Karpas-422 (cell line): ENCODE data around the gene ERAS. TPM values are rescaled to one million over a fixed set of nuclear protein-coding genes. Genes with fewer than 3 reads are reported as not detected.

Experiments used
- DNase-seq: peaks from one replicate; pipeline ENCODE4 v3.0.0-alpha.2; 2015
- H2AFZ ChIP-seq: fragments of 200-600 bp; sonication (generic); 2 replicates; pipeline ENCODE4 v1.6.1; 2014; ENCODE audit warnings: antibody characterized with exemption, low read length, mixed read lengths
- H3K27ac ChIP-seq: fragments of 200-600 bp; sonication (generic); 2 replicates; pipeline ENCODE4 v1.5.1; 2014; ENCODE audit warnings: mild to moderate bottlenecking, low read length, moderate library complexity
- H3K27me3 ChIP-seq: fragments of 200-600 bp; sonication (generic); 2 replicates; pipeline ENCODE4 v1.6.1; 2014; ENCODE audit warnings: low read length, mixed read lengths
- H3K36me3 ChIP-seq: fragments of 200-600 bp; sonication (generic); 2 replicates; pipeline ENCODE4 v1.6.1; 2014; ENCODE audit warnings: low read length, mixed read lengths; ENCODE audit not compliant: insufficient read depth
- H3K4me1 ChIP-seq: fragments of 200-600 bp; sonication (generic); 2 replicates; pipeline ENCODE4 v1.6.1; 2014; ENCODE audit warnings: mild to moderate bottlenecking, low read length, mixed read lengths
- H3K4me2 ChIP-seq: fragments of 200-600 bp; sonication (generic); 2 replicates; pipeline ENCODE4 v1.6.1; 2014; ENCODE audit warnings: low read length, low read depth, mild to moderate bottlenecking; ENCODE audit not compliant: poor library complexity, severe bottlenecking
- H3K4me3 ChIP-seq: fragments of 200-600 bp; sonication (generic); 2 replicates; pipeline ENCODE4 v1.5.1; 2014; ENCODE audit warnings: mild to moderate bottlenecking, antibody characterized with exemption, low read length, mixed read lengths
- H3K79me2 ChIP-seq: fragments of 200-600 bp; sonication (generic); 2 replicates; pipeline ENCODE4 v1.6.1; 2014; ENCODE audit warnings: mild to moderate bottlenecking, low read length, mixed read lengths
- H3K9ac ChIP-seq: fragments of 200-600 bp; sonication (generic); 2 replicates; pipeline ENCODE4 v1.6.0; 2014; ENCODE audit warnings: low read length
- H3K9me2 ChIP-seq: fragments of 200-600 bp; sonication (generic), shearing (Covaris generic); replicated peaks from 2 replicates; pipeline ENCODE4 v1.6.0; 2014; ENCODE audit warnings: mild to moderate bottlenecking, low read length, moderate library complexity; ENCODE audit not compliant: insufficient read depth
- H3K9me3 ChIP-seq: fragments of 300-700, 200-600 bp; sonication (generic); 2 replicates; pipeline ENCODE4 v1.6.1; 2014; ENCODE audit warnings: low read length, mixed read lengths
- H4K20me1 ChIP-seq: fragments of 200-600 bp; sonication (generic); 2 replicates; pipeline ENCODE4 v1.6.1; 2014; ENCODE audit warnings: mild to moderate bottlenecking, antibody characterized with exemption, low read length, low read depth; ENCODE audit not compliant: insufficient read depth
- total RNA-seq: library from RNA; depleted of rRNA; stranded (reverse); fragments of >200 nt; shearing (Covaris generic); gene quantifications from 2 replicates; pipeline ENCODE4 v1.2.3, GENCODE V29; 2014; ENCODE audit warnings: low replicate concordance; rRNA removed

Gene ERAS
- not detected in 2 replicates for total RNA-seq

GRCh38 chrX:48826135-48826875, at the start of gene ERAS:
Gene ERAS, plus strand, starts transcription at chrX:48826513. Its CDS starts 2,611 bp downstream, at chrX:48829124.
- H3K9ac ChIP-seq, result no peak within 1 kb of the TSS
- no peaks in the 10 kb centered on the region for H3K4me1 ChIP-seq
- no peaks in the 10 kb centered on the region for H3K27me3 ChIP-seq
- no peaks in the 10 kb centered on the region for H3K36me3 ChIP-seq
- no peak within 1 kb of the TSS for H3K4me3 ChIP-seq
- no peak within 1 kb of the TSS for H2AFZ ChIP-seq
- no peak within 1 kb of the TSS for H3K4me2 ChIP-seq
- no peaks in the 10 kb centered on the region for H3K9me3 ChIP-seq
- H3K9me2 ChIP-seq, result no peaks in the 10 kb centered on the region
- DNase-seq, result no peak
- H4K20me1 ChIP-seq, result no peaks in the 10 kb centered on the region
- H3K79me2 ChIP-seq, result no peaks in the 10 kb centered on the region
- no peak within 1 kb of the TSS for H3K27ac ChIP-seq

- Histone ChIP-seq H3K9me2 (no peaks in the 10 kb centered on the region), H3K27me3 (no peaks in the 10 kb centered on the region), H3K36me3 (no peaks in the 10 kb centered on the region), H3K9me3 (no peaks in the 10 kb centered on the region), H3K4me2 (no peak overlapping the region), H3K4me1 (no peaks in the 10 kb centered on the region), H3K9ac (no peak overlapping the region), H2AFZ (no peak overlapping the region), H3K79me2 (no peaks in the 10 kb centered on the region), H3K27ac (no peak overlapping the region), H3K4me3 (no peak overlapping the region), H4K20me1 (no peaks in the 10 kb centered on the region)
- no peak for DNase-seq
These were observed 49.4 kb upstream of the ERAS start for GRCh38 chrX:48776818-48777439.

GRCh38 chrX:48779399-48779798, 46.9 kb upstream of the ERAS start:
- Histone ChIP-seq H3K36me3 (no peaks in the 10 kb centered on the region), H3K9me2 (no peaks in the 10 kb centered on the region), H3K27me3 (no peaks in the 10 kb centered on the region), H3K9me3 (no peaks in the 10 kb centered on the region), H3K27ac (no peak overlapping the region), H4K20me1 (no peaks in the 10 kb centered on the region), H3K4me1 (no peaks in the 10 kb centered on the region), H3K9ac (no peak overlapping the region), H3K79me2 (no peaks in the 10 kb centered on the region), H3K4me2 (no peak overlapping the region), H3K4me3 (no peak overlapping the region), H2AFZ (no peak overlapping the region)
- no peak for DNase-seq

- H3K9me3 ChIP-seq, result no peaks in the 10 kb centered on the region
- no peaks in the 10 kb centered on the region for H3K9me2 ChIP-seq
- no peaks in the 10 kb centered on the region for H3K79me2 ChIP-seq
These were observed 44.6 kb upstream of the ERAS start for GRCh38 chrX:48781705-48782104.

GRCh38 chrX:48782216-48782615, 44.1 kb upstream of the ERAS start:
- Histone ChIP-seq H3K4me1 (no peaks in the 10 kb centered on the region), H4K20me1 (no peaks in the 10 kb centered on the region), H3K36me3 (no peaks in the 10 kb centered on the region), H3K9ac (no peak overlapping the region), H3K27ac (no peak overlapping the region), H3K9me2 (no peaks in the 10 kb centered on the region), H2AFZ (no peak overlapping the region), H3K9me3 (no peaks in the 10 kb centered on the region), H3K4me2 (no peak overlapping the region), H3K27me3 (no peaks in the 10 kb centered on the region), H3K4me3 (no peak overlapping the region), H3K79me2 (no peaks in the 10 kb centered on the region)
- DNase-seq, result no peak

More at GRCh38 chrX:48781705-48782104, 44.6 kb upstream of the ERAS start:
- Histone ChIP-seq H3K27ac (no peak overlapping the region), H3K4me2 (no peak overlapping the region), H3K9ac (no peak overlapping the region), H3K27me3 (no peaks in the 10 kb centered on the region), H2AFZ (no peak overlapping the region), H3K4me3 (no peak overlapping the region), H3K4me1 (no peaks in the 10 kb centered on the region), H4K20me1 (no peaks in the 10 kb centered on the region), H3K36me3 (no peaks in the 10 kb centered on the region)
- no peak for DNase-seq

- Histone ChIP-seq H3K27ac (no peak overlapping the region), H3K79me2 (no peaks in the 10 kb centered on the region), H3K9me3 (no peaks in the 10 kb centered on the region), H4K20me1 (no peaks in the 10 kb centered on the region), H3K36me3 (no peaks in the 10 kb centered on the region), H3K4me2 (no peak overlapping the region), H3K4me3 (no peak overlapping the region), H3K4me1 (no peaks in the 10 kb centered on the region), H3K9ac (no peak overlapping the region), H3K27me3 (no peaks in the 10 kb centered on the region), H3K9me2 (no peaks in the 10 kb centered on the region), H2AFZ (no peak overlapping the region)
- no peak for DNase-seq
These were observed 43.5 kb upstream of the ERAS start for GRCh38 chrX:48782795-48783194.

- H3K27me3 ChIP-seq, result no peaks in the 10 kb centered on the region
- no peaks in the 10 kb centered on the region for H3K79me2 ChIP-seq
- H4K20me1 ChIP-seq, result no peaks in the 10 kb centered on the region
- no peak for DNase-seq
- no peak overlapping the region for H3K27ac ChIP-seq
- H2AFZ ChIP-seq, result no peak overlapping the region
- no peak overlapping the region for H3K9ac ChIP-seq
- H3K4me1 ChIP-seq, result no peaks in the 10 kb centered on the region
- H3K4me2 ChIP-seq, result no peak overlapping the region
- H3K9me2 ChIP-seq, result no peaks in the 10 kb centered on the region
- H3K36me3 ChIP-seq, result no peaks in the 10 kb centered on the region
- no peaks in the 10 kb centered on the region for H3K9me3 ChIP-seq
- no peak overlapping the region for H3K4me3 ChIP-seq
These were observed 41.6 kb upstream of the ERAS start for GRCh38 chrX:48784726-48785125.

- Histone ChIP-seq H3K4me2 (no peak overlapping the region), H4K20me1 (no peaks in the 10 kb centered on the region), H2AFZ (no peak overlapping the region), H3K9me3 (no peaks in the 10 kb centered on the region), H3K27ac (no peak overlapping the region), H3K9ac (no peak overlapping the region), H3K79me2 (no peaks in the 10 kb centered on the region), H3K36me3 (no peaks in the 10 kb centered on the region), H3K9me2 (no peaks in the 10 kb centered on the region), H3K4me1 (no peaks in the 10 kb centered on the region), H3K4me3 (no peak overlapping the region), H3K27me3 (no peaks in the 10 kb centered on the region)
- DNase-seq, result no peak
These were observed 41.1 kb upstream of the ERAS start for GRCh38 chrX:48785186-48785539.
